SU-DHL-6 (cell line): ENCODE data around the gene HMCES.
"Not testable (repeated sequence)": the region's sequence is repeated elsewhere in the genome, so short reads cannot be mapped to it uniquely, and the experiment has no call there.

Experiments used
- H2AFZ ChIP-seq: fragments of 200-600 bp; sonication (generic); 2 replicates; pipeline ENCODE4 v1.6.1; 2014; ENCODE audit warnings: low read depth, mild to moderate bottlenecking, moderate library complexity, mixed read lengths, antibody characterized with exemption, low read length; ENCODE audit not compliant: severe bottlenecking
- H3F3A ChIP-seq: fragments of 200-600 bp; shearing (Covaris generic); 2 replicates; pipeline ENCODE4 v1.6.0; 2016; ENCODE audit warnings: antibody characterized with exemption, mild to moderate bottlenecking; ENCODE audit not compliant: insufficient read depth
- H3K27ac ChIP-seq: fragments of 200-600 bp; sonication (generic); 2 replicates; pipeline ENCODE4 v1.5.1; 2016; ENCODE audit warnings: low read depth, mild to moderate bottlenecking, low read length, moderate library complexity, mixed read lengths
- H3K27me3 ChIP-seq: fragments of 200-600 bp; sonication (generic), shearing (Covaris generic); 2 replicates; pipeline ENCODE4 v1.6.0; 2014; ENCODE audit warnings: mild to moderate bottlenecking, low read length
- H3K36me3 ChIP-seq: fragments of 200-600 bp; sonication (generic); 2 replicates; pipeline ENCODE4 v1.6.1; 2014; ENCODE audit warnings: mild to moderate bottlenecking, low read length, mixed read lengths
- H3K4me2 ChIP-seq: fragments of 300-600, 200-600 bp; shearing (Covaris generic), sonication (generic); 2 replicates; pipeline ENCODE4 v1.6.0; 2014; ENCODE audit warnings: low read length, low read depth, mild to moderate bottlenecking; ENCODE audit not compliant: poor library complexity, severe bottlenecking
- H3K4me3 ChIP-seq: fragments of 200-600 bp; sonication (generic); 2 replicates; pipeline ENCODE4 v1.5.1; 2014; ENCODE audit warnings: antibody characterized with exemption, low read length, mild to moderate bottlenecking, mixed read lengths; ENCODE audit not compliant: insufficient read depth, poor library complexity, severe bottlenecking
- H3K79me2 ChIP-seq: fragments of 200-600 bp; sonication (generic); 2 replicates; pipeline ENCODE4 v1.6.1; 2014; ENCODE audit warnings: mild to moderate bottlenecking, low read length, moderate library complexity; ENCODE audit not compliant: insufficient read depth
- H3K9ac ChIP-seq: fragments of 200-600 bp; sonication (generic); 2 replicates; pipeline ENCODE4 v1.7.0; 2014; ENCODE audit warnings: mild to moderate bottlenecking, low read length
- H3K9me2 ChIP-seq: fragments of 200-600 bp; sonication (generic); replicated peaks from 2 replicates; pipeline ENCODE4 v1.6.1; 2014; ENCODE audit warnings: low read length; ENCODE audit not compliant: insufficient read depth
- H3K9me3 ChIP-seq: fragments of 200-600 bp; sonication (generic); 2 replicates; pipeline ENCODE4 v1.6.1; 2014; ENCODE audit warnings: low read length, mixed read lengths; ENCODE audit not compliant: insufficient read depth
- H4K20me1 ChIP-seq: fragments of 200-600 bp; sonication (generic); 2 replicates; pipeline ENCODE4 v1.6.1; 2014; ENCODE audit warnings: low read depth, mild to moderate bottlenecking, antibody characterized with exemption, low read length, moderate library complexity, mixed read lengths
- CTCF ChIP-seq: fragments of 200-600 bp; sonication (generic); IDR thresholded peaks from one replicate; pipeline ENCODE4 v1.5.1; 2017; ENCODE audit warnings: antibody characterized with exemption, mild to moderate bottlenecking, low read length, moderate library complexity; ENCODE audit not compliant: insufficient read depth, poor library complexity, severe bottlenecking
- EZH2phosphoT487 ChIP-seq: fragments of 200-600 bp; sonication (generic), shearing (Covaris generic); conservative IDR thresholded peaks from 2 replicates; pipeline ENCODE4 v1.6.1; 2018; ENCODE audit warnings: mild to moderate bottlenecking, antibody characterized with exemption, low read length, moderate library complexity, mixed read lengths

The HMCES gene

DNA sequence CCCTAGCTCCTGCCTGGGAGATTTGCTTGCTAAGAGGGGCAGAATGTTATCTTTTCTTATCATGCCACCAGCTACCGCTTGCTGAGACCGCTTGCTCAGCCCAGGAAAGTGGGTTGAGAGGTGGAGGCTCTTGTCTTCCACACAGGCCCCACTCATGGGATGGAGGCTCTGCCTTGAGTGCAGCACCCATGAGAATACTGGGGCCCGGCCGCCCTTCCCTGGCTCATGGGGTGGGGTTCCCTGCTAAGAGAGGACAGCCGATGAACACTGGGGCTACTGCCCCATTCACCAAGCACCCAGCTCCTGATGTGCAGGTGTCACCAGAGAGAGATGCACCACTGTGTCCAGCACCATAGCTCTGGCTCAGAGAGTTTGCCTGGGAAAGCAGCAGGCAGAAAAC lies 55.2 kb downstream of the HMCES start:
- H3K9me2 ChIP-seq, result no peaks in the 10 kb centered on the region
- no peak for TF ChIP-seq CTCF
- no peaks in the 10 kb centered on the region for H3F3A ChIP-seq
- no peaks in the 10 kb centered on the region for H3K36me3 ChIP-seq
- H3K9ac ChIP-seq, result no peak overlapping the region
- no peaks in the 10 kb centered on the region for H4K20me1 ChIP-seq
- H3K9me3 ChIP-seq, result no peaks in the 10 kb centered on the region
- no peak overlapping the region for H2AFZ ChIP-seq
- no peaks in the 10 kb centered on the region for H3K27me3 ChIP-seq
- no peak overlapping the region for H3K4me3 ChIP-seq
- no peak overlapping the region for H3K27ac ChIP-seq
- H3K79me2 ChIP-seq, result no peaks in the 10 kb centered on the region
- H3K4me2 ChIP-seq, result no peak overlapping the region

- Histone ChIP-seq H3K9me2 (no peaks in the 10 kb centered on the region), H3K27me3 (no peaks in the 10 kb centered on the region), H3K36me3 (no peaks in the 10 kb centered on the region), H3K27ac (no peak overlapping the region), H3K9ac (no peak overlapping the region), H3K9me3 (no peaks in the 10 kb centered on the region), H3F3A (no peaks in the 10 kb centered on the region), H3K4me3 (no peak overlapping the region), H3K79me2 (no peaks in the 10 kb centered on the region), H3K4me2 (no peak overlapping the region), H4K20me1 (no peaks in the 10 kb centered on the region), H2AFZ (no peak overlapping the region)
- no peak for TF ChIP-seq EZH2phosphoT487
Observed at GRCh38 chr3:129336093-129336706, 57.5 kb downstream of the HMCES start.

DNA sequence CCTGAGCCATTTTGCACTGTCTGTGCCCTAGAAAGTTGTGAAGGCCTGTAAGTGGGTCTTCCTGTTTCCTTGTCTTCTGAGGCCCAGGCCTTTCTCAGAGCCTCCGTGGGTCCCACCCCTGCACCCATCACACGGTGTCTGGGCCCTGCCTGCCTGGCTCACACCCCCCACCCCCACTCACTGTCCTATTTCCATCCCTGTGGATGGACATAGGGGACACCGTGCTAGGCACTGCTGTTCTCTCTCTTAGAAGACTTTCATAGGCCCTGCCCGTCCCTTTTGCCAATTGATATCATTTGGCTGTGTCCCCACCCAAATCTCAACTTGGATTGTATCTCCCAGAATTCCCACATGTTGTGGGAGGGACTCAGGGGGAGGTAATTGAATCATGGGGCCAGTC lies 59.0 kb downstream of the HMCES start:
- not testable (repeated sequence) for H3K4me3 ChIP-seq, H2AFZ ChIP-seq, H3F3A ChIP-seq, H3K9me2 ChIP-seq, H3K36me3 ChIP-seq, H3K79me2 ChIP-seq, H3K27ac ChIP-seq, H3K27me3 ChIP-seq, H3K4me2 ChIP-seq, H3K9me3 ChIP-seq, H3K9ac ChIP-seq, H4K20me1 ChIP-seq

- H3K79me2 ChIP-seq, H2AFZ ChIP-seq, H3K36me3 ChIP-seq, H3K27me3 ChIP-seq, H3K4me2 ChIP-seq, H4K20me1 ChIP-seq, H3K9me2 ChIP-seq, H3K4me3 ChIP-seq, H3K9ac ChIP-seq, H3K9me3 ChIP-seq, H3F3A ChIP-seq, H3K27ac ChIP-seq: not testable (repeated sequence)
Observed at GRCh38 chr3:129339186-129339585, 60.5 kb downstream of the HMCES start.

GRCh38 chr3:129339833-129340232 lies 61.2 kb downstream of the HMCES start:
- not testable (repeated sequence) for H3K9ac ChIP-seq, H4K20me1 ChIP-seq, H3K9me2 ChIP-seq, H3K27me3 ChIP-seq, H3K9me3 ChIP-seq, H3K79me2 ChIP-seq, H3K4me2 ChIP-seq, H3F3A ChIP-seq, H3K36me3 ChIP-seq, H2AFZ ChIP-seq, H3K4me3 ChIP-seq, H3K27ac ChIP-seq
